Activated T-cell treated with anti-CD3 and anti-CD28 coated beads, Interleukin-2, amount 50 U/mL, for 24 hours (primary cell): ENCODE measurements around the gene WWC1.

ENCODE experiments used
- DNase-seq: peaks from one replicate; pipeline ENCODE4 v3.0.0-alpha.2; 2020
- H3K27ac Mint-ChIP-seq: 2 replicates; pipeline ENCODE4 v1.8.0; 2020; ENCODE audit warnings: mild to moderate bottlenecking, mixed read lengths
- H3K27me3 Mint-ChIP-seq: 2 replicates; pipeline ENCODE4 v1.8.0; 2020; ENCODE audit warnings: mixed read lengths
- H3K36me3 Mint-ChIP-seq: 2 replicates; pipeline ENCODE4 v1.8.0; 2020; ENCODE audit warnings: low read depth, mixed read lengths
- H3K4me1 Mint-ChIP-seq: 2 replicates; pipeline ENCODE4 v1.8.0; 2020; ENCODE audit warnings: low read depth, mixed read lengths
- H3K4me3 Mint-ChIP-seq: 2 replicates; pipeline ENCODE4 v1.8.0; 2020; ENCODE audit warnings: mild to moderate bottlenecking, moderate library complexity, mixed read lengths
- H3K9me3 Mint-ChIP-seq: 2 replicates; pipeline ENCODE4 v1.8.0; 2020; ENCODE audit warnings: mixed read lengths

Gene WWC1

DNA sequence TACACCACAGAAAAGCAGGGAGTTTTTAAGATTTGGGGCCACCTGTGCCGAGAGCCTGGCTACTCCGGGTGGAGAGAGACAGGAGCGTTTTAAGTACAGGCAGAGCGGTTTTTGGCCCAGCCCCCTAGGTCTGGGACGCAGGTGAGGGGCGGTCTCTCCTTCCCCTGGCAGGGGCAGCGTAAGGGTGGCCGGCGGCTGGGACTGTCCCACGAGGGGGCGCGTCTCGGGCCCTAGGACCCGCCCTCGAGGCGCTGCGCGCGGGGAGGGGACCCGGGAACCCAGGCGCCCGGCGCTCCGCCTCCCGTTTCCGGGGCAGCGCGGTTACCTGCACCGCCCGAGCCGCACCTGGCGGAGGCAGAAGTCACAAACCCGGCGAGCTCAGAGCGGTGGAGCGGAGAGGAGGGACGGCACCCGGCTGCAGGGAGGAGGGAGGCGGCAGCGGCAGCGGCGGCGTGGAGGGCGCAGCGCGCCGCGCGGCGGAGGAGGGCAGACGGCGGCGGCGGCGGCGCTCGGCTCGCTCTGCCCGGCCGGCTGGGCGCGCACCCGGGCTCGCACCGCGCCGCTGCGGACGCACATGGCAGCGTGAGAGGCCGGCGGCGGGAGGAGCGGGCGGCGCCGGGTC is at the start of gene WWC1:
WWC1 (plus strand) TSS at position 304 of the 622 bp plus-strand sequence. CDS start 508 bp downstream, outside the sequence.
- no peaks in the 10 kb centered on the region for H3K36me3 Mint-ChIP-seq
- peak; percentile 74 for DNase-seq
- H3K9me3 Mint-ChIP-seq: no peaks in the 10 kb centered on the region
- H3K4me1 Mint-ChIP-seq: peaks cover 30% of the 10 kb centered on the region
- H3K4me3 Mint-ChIP-seq: peak within 1 kb of the TSS; percentile 73
- no peak within 1 kb of the TSS for H3K27ac Mint-ChIP-seq
- H3K27me3 Mint-ChIP-seq: peaks cover 39% of the 10 kb centered on the region

DNA sequence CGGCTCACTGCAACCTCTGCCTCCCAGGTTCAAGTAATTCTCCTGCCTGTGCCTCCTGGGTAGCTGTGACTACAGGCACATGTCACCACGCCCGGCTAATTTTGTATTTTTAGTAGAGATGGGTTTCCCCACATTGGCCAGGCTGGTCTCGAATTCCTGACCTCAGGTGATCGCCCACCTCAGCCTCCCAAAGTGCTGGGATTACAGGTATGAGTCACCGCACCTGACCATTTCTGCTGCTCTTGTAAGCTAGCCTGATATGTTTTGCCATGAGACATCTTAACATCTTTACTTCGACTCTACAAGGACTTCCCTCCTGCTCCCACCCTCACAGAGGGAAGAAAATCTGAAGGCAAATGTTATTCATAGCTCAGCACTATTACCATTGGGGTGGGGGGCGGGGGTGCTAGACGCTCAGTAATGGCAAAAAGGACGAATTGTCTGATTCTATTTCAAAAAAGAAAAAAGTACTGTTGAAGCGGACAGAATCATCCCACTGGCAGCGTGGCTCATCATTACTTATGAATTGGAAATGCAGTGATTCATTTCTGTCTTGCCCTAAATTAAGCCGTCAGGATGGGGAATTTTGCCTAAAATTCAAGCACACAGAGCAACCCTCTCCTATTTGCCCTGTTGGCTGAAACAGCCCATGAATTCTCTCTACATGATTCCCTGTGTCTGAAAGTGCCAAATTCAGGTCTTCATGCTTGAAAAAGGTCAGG is 46.4 kb upstream of the WWC1 start:
- H3K4me1 Mint-ChIP-seq: peaks cover 18% of the 10 kb centered on the region
- no peak for DNase-seq
- H3K9me3 Mint-ChIP-seq: peaks cover 2% of the 10 kb centered on the region
- no peak overlapping the region for H3K27ac Mint-ChIP-seq
- no peaks in the 10 kb centered on the region for H3K36me3 Mint-ChIP-seq
- no peak overlapping the region for H3K4me3 Mint-ChIP-seq
- peaks cover 8% of the 10 kb centered on the region for H3K27me3 Mint-ChIP-seq

DNA sequence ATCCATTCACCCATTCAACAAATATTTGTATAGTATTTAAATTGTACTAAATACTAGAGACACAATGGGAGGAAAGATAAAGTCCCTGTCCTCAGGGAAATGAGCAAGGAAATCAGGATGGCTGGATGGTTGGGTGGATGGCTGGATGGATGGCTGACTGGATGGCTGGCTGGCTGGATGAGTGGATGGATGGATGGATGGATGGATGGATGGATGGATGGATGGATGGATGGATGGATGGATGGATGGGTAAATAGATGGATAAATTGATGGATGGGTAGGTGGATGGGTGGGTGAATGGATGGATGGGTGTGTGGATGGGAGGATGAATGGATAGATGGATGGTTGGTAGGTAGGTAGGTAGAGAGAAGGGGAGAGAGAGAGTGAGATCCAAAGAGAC is 41.5 kb upstream of the WWC1 start:
- H3K36me3 Mint-ChIP-seq: no peaks in the 10 kb centered on the region
- no peak overlapping the region for H3K4me3 Mint-ChIP-seq
- peaks cover 2% of the 10 kb centered on the region for H3K9me3 Mint-ChIP-seq
- H3K27me3 Mint-ChIP-seq: peaks cover 8% of the 10 kb centered on the region
- no peak for DNase-seq
- H3K27ac Mint-ChIP-seq: no peak overlapping the region
- peaks cover 21% of the 10 kb centered on the region for H3K4me1 Mint-ChIP-seq

DNA sequence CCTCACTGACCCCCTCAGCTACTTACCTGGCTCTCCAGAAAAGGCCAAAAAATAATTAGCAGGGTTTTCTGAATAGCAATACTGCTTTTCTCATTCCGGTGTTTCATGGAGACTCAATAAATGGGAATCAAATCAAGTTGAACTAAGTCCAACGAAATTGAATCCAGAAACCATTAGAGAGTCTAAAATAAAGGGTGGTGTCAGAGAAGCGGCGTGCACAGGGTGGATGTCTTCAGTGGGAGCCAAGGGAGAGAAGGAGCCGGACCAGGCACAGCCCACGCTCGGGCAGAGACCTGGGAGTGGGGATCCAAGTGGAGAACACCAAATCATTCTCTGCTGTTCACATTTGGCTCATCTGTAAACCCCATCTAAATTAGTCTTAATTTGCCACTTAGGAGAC is 40.2 kb upstream of the WWC1 start:
- H3K4me3 Mint-ChIP-seq: no peak overlapping the region
- DNase-seq: no peak
- no peaks in the 10 kb centered on the region for H3K36me3 Mint-ChIP-seq
- H3K4me1 Mint-ChIP-seq: peaks cover 21% of the 10 kb centered on the region
- H3K9me3 Mint-ChIP-seq: peaks cover 2% of the 10 kb centered on the region
- no peak overlapping the region for H3K27ac Mint-ChIP-seq
- H3K27me3 Mint-ChIP-seq: peaks cover 4% of the 10 kb centered on the region

DNA sequence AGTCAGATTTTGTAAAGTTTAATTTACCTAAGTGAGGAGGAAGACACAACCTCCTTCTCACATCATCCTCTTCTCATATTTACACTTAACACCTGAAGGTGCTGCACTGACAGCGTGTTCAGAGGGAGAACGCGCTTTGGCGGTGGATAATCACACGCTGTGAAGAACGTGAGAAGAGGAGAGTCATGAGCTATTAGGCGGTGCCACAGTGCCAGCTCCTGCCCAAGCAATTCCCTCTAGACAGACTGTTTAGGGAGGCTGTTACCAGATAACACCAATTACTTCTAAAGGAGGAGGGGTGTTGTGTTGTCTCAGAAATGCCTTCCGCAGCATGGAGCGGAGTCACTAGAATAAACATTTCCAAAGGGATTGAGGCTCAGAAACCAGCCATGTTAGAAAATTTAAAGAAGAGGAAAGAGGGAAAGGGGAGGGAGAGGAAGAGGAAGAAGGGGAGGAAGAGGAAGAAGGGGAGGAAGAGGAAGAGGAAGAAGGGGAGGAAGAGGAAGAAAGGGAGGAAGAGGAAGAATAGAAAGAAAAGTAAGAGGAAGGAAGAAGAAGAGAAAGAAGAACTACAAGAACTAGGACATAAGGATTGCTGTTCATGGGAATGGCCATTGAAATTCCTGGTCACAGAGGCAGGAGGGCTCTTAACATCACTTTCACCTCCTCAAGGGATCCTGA is 37.3 kb upstream of the WWC1 start:
- H3K4me1 Mint-ChIP-seq: peaks cover 16% of the 10 kb centered on the region
- no peaks in the 10 kb centered on the region for H3K36me3 Mint-ChIP-seq
- H3K4me3 Mint-ChIP-seq: no peak overlapping the region
- H3K27me3 Mint-ChIP-seq: no peaks in the 10 kb centered on the region
- H3K27ac Mint-ChIP-seq: no peak overlapping the region
- DNase-seq: no peak
- H3K9me3 Mint-ChIP-seq: no peaks in the 10 kb centered on the region

DNA sequence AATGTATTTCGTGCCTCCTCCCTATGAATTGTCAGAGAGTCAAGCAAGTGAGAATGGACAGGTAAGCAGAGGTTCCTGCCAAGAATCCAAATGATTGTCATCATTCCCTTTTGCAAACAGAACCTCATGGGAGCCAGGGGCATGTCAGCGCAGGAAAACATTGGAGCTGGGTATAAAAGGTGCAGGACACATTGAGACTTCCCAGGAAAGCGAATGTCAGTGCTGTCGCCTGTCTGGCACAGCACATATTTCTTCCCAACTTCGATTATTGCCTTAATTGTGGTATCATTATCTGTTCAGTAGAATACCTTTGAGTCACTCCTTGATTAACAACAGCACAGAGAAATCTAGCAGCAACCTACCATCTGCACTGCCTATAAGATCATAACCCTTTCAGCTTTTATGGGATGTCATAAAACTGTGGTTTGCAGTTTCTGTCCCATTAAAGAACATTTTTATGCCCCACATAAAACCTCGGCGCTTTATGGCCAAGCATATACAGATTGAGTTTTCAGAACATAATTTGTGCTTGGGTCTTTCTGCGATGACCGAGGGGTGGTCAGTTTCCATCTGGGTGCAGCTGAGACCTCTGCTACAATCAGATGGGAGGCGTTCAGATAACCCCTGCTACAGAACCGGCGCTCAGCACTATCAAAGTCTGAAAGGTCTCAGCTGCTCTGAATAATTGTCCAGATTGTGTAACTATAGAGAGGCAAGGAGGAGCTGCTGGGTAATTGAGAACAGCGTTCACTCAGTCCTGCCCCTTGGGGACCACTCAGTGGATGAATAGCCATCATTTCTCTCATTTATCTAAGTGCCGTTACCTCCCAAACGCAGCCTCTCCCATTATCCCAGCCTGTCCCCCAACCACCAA is 30.9 kb upstream of the WWC1 start:
- Mint-ChIP-seq H3K27ac (no peak overlapping the region), H3K9me3 (no peaks in the 10 kb centered on the region), H3K27me3 (no peaks in the 10 kb centered on the region), H3K36me3 (no peaks in the 10 kb centered on the region), H3K4me1 (peaks cover 5% of the 10 kb centered on the region), H3K4me3 (no peak overlapping the region)
- DNase-seq: no peak

DNA sequence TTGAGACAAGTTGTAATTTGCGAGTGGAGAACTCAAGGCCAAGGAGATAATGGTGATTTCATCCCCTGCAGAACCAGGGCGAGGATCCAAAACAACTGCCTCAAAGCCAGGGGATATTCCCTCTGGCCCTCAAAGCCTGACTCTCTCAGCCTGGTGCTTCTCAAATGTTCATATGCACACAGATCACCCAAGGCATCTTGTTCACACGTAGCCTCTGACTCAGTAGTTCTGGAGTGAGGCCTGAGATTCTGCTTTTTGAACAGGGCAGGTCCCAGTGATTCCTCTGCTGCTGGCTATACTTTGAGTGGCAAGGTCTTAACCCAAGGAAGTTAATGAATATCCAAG is 30.2 kb upstream of the WWC1 start:
- H3K36me3 Mint-ChIP-seq: no peaks in the 10 kb centered on the region

DNA sequence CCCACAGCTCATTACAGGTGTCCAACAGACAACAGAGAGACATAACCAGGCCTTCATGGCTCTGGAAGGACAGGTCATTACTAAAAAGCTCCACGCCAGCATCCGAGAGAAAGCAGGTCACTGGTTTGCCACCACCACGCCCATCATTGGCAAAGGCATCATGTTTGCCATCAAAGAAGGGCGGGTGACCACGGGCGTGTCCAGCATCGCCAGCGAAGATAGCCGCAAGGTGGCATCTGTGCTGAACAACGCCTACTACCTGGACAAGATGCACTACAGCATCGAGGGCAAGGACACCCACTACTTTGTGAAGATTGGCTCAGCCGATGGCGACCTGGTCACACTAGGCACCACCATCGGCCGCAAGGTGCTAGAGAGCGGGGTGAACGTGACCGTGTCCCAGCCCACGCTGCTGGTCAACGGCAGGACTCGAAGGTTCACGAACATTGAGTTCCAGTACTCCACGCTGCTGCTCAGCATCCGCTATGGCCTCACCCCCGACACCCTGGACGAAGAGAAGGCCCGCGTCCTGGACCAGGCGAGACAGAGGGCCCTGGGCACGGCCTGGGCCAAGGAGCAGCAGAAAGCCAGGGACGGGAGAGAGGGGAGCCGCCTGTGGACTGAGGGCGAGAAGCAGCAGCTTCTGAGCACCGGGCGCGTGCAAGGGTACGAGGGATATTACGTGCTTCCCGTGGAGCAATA is 29.3 kb upstream of the WWC1 start:
- Mint-ChIP-seq H3K4me3 (no peak overlapping the region), H3K4me1 (peaks cover 5% of the 10 kb centered on the region), H3K9me3 (no peaks in the 10 kb centered on the region), H3K27me3 (no peaks in the 10 kb centered on the region), H3K27ac (no peak overlapping the region), H3K36me3 (no peaks in the 10 kb centered on the region)
- DNase-seq: no peak

More for the DNA sequence above, 30.2 kb upstream of the WWC1 start:
- Mint-ChIP-seq H3K9me3 (no peaks in the 10 kb centered on the region), H3K4me1 (peaks cover 5% of the 10 kb centered on the region), H3K27ac (no peak overlapping the region), H3K4me3 (no peak overlapping the region), H3K27me3 (no peaks in the 10 kb centered on the region)
- no peak for DNase-seq

DNA sequence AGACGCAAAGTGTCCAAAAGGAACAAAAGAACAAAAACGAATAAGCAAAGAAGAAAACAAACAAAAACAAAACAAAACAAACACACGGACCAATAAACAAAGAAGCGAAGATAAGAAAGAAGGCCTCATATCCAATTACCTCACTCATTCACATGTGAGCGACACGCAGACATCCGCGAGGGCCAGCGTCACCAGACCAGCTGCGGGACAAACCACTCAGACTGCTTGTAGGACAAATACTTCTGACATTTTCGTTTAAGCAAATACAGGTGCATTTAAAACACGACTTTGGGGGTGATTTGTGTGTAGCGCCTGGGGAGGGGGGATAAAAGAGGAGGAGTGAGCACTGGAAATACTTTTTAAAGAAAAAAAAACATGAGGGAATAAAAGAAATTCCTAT is 28.3 kb upstream of the WWC1 start:
- DNase-seq: no peak
- no peaks in the 10 kb centered on the region for H3K36me3 Mint-ChIP-seq
- no peaks in the 10 kb centered on the region for H3K27me3 Mint-ChIP-seq
- no peaks in the 10 kb centered on the region for H3K9me3 Mint-ChIP-seq
- H3K4me1 Mint-ChIP-seq: peaks cover 2% of the 10 kb centered on the region
- H3K27ac Mint-ChIP-seq: no peak overlapping the region
- H3K4me3 Mint-ChIP-seq: no peak overlapping the region

DNA sequence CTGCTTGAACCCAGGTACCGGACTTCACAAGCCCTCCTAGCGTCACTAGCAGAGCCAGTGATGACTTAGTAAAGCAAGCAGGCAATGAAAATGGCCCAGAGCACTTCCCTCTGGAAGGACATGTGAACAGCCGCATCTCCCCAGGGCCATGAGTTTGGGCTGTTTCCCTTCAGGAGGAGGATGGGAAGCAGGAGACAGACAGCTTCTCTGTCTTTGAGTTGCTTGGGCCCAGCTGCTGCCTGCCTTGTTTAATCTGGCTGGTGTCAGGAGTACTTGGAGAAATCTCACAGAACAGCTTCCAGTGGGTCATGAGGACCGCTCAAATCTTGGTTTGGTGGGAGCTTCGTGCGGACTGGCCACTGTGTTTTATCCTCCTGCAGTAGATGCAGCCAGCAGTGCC is 25.4 kb upstream of the WWC1 start:
- H3K4me1 Mint-ChIP-seq: peaks cover 14% of the 10 kb centered on the region
- no peak for DNase-seq
- no peaks in the 10 kb centered on the region for H3K9me3 Mint-ChIP-seq
- H3K27ac Mint-ChIP-seq: no peak overlapping the region
- H3K36me3 Mint-ChIP-seq: no peaks in the 10 kb centered on the region
- peaks cover 14% of the 10 kb centered on the region for H3K27me3 Mint-ChIP-seq
- no peak overlapping the region for H3K4me3 Mint-ChIP-seq

DNA sequence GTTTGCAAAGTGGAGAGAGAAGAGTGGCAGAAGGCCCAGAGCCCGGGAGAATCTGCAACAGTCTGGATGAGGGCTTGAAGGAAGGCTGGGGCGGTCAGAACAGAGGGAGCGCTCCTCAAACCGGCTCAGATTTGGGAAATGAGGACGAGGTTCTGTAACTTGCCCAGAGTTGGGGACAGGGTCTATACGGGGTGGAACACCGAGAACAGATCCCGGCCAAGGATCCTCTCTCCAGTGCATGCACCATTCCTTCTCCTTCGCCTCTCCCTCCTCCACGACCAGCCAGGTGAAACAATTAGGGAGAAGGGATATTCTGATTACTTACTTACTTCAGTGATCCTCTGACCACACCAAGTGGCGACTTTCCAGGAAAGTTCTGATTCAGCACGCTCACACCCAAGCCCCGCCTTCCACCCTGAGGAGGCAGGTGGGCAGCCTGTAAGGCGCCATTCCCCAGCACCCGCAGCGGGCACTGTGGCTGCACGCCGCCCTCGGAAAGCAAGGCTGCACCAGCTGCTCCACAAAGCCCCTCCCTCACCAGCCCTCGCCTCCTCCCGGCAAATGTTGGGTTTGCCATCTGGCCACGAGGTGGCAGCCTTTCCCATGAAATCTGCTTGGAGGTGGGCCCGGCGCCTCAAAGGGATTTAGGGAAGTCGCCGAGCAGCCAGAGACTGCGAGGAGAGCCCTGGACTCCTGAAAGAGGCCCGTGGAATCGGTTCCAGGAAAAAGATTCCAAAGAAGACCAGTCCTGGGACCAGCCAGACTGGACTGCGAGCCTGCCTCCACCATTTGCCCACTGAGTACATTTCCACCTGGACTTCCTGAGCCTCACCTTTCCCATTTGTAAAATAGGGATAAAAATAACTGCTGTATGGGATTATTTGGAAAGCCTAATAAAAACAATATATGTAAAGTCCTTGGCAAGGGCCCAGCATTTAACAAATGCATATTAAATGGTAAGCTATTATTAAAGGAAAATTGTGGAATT is 22.2 kb upstream of the WWC1 start:
- Mint-ChIP-seq H3K27me3 (peaks cover 18% of the 10 kb centered on the region), H3K27ac (no peak overlapping the region), H3K36me3 (no peaks in the 10 kb centered on the region), H3K4me3 (peak overlapping the region; percentile 61), H3K9me3 (no peaks in the 10 kb centered on the region), H3K4me1 (peaks cover 26% of the 10 kb centered on the region)
- peak; percentile 85 for DNase-seq

DNA sequence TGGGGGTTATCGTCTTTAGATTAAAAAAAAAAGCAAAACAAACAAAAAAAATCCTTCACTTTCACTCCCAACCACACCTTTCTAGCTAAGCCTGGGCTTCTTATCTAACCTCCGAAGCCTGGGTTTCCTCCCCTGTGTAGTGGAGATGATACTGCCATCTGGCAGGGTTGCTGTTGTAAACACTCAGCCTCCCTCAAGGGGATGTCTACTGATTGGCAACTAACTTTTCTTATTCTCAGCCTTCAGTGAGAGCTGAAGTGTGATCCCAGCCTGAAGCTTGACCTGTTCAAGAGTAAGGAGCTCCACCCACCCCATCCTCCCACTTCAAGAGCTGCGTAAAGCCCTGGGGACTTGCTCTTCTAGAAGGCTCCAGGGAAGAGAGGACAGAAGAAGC is 21.5 kb upstream of the WWC1 start:
- H3K4me1 Mint-ChIP-seq: peaks cover 27% of the 10 kb centered on the region
- H3K27ac Mint-ChIP-seq: no peak overlapping the region
- H3K36me3 Mint-ChIP-seq: no peaks in the 10 kb centered on the region
- peaks cover 20% of the 10 kb centered on the region for H3K27me3 Mint-ChIP-seq
- H3K9me3 Mint-ChIP-seq: no peaks in the 10 kb centered on the region
- H3K4me3 Mint-ChIP-seq: no peak overlapping the region
- DNase-seq: no peak

DNA sequence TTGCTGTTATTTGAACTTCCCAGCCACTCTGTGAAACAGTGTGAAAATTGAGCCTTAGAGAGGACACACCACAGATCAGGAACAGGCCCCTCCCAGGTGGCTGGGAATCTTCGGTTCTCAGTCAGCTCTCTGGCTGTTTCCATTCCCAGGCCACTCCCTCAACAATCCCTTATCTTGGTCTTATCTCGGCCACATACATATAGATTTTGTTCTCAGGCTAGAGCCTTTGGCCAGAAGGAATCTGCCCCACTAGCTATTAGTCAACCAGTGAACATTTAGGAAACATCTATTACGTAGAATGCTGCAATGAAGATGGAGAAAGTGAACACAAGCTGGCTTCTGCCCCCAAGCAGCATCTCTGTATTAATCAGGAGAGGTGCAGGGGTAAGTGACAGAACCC is 21.0 kb upstream of the WWC1 start:
- peaks cover 27% of the 10 kb centered on the region for H3K4me1 Mint-ChIP-seq
- H3K27me3 Mint-ChIP-seq: peaks cover 21% of the 10 kb centered on the region
- H3K27ac Mint-ChIP-seq: no peak overlapping the region
- no peak overlapping the region for H3K4me3 Mint-ChIP-seq
- DNase-seq: no peak
- H3K9me3 Mint-ChIP-seq: no peaks in the 10 kb centered on the region
- H3K36me3 Mint-ChIP-seq: no peaks in the 10 kb centered on the region
